Smooth muscle cell (in vitro differentiated cells): ENCODE measurements around the gene ARL13A. TPM values are rescaled to one million over a fixed set of nuclear protein-coding genes. Genes with fewer than 3 reads are reported as not detected.
"Not testable (repeated sequence)": the region's sequence is repeated elsewhere in the genome, so short reads cannot be mapped to it uniquely, and the experiment has no call there.

Experiments
- DNase-seq: peaks from one replicate; lab custom pipeline; 2025; ENCODE audit not compliant: unreplicated experiment; lab: John Stamatoyannopoulos, UW
- H2AFZ ChIP-seq: fragments of 200-600 bp; sonication (generic); 2 replicates; pipeline ENCODE4 v1.6.0; 2016; ENCODE audit warnings: antibody characterized with exemption, low read depth, mild to moderate bottlenecking
- H3F3A ChIP-seq: fragments of 200-600 bp; sonication (generic); 2 replicates; pipeline ENCODE4 v1.6.0; 2017; ENCODE audit warnings: antibody characterized with exemption, low read depth
- H3K27ac ChIP-seq: fragments of 200-600 bp; sonication (generic); 2 replicates; pipeline ENCODE4 v1.5.1; 2016; ENCODE audit warnings: low read depth, mild to moderate bottlenecking
- H3K27me3 ChIP-seq: fragments of 200-600 bp; sonication (generic); 2 replicates; pipeline ENCODE4 v1.6.1; 2016; ENCODE audit warnings: low read depth, mild to moderate bottlenecking
- H3K36me3 ChIP-seq: fragments of 200-600 bp; sonication (generic); 2 replicates; pipeline ENCODE4 v1.5.1; 2016; ENCODE audit warnings: low read depth
- H3K4me1 ChIP-seq: fragments of 200-600 bp; sonication (generic); 2 replicates; pipeline ENCODE4 v1.5.1; 2016; ENCODE audit warnings: low read depth
- H3K4me2 ChIP-seq: fragments of 200-600 bp; sonication (generic); 2 replicates; pipeline ENCODE4 v1.6.0; 2016; ENCODE audit warnings: mild to moderate bottlenecking
- H3K4me3 ChIP-seq: fragments of 200-600 bp; sonication (generic); 2 replicates; pipeline ENCODE4 v1.5.1; 2016; ENCODE audit warnings: mild to moderate bottlenecking
- H3K79me2 ChIP-seq: fragments of 200-600 bp; sonication (generic); 2 replicates; pipeline ENCODE4 v1.6.0; 2016; ENCODE audit warnings: low read depth, mild to moderate bottlenecking
- H3K9ac ChIP-seq: fragments of 200-600 bp; sonication (generic); 2 replicates; pipeline ENCODE4 v1.6.0; 2016; ENCODE audit warnings: low read depth
- H3K9me3 ChIP-seq: fragments of 200-600 bp; sonication (generic); replicated peaks from 2 replicates; pipeline ENCODE4 v1.5.1; 2016; ENCODE audit warnings: low read depth
- H4K20me1 ChIP-seq: fragments of 200-600 bp; sonication (generic); 2 replicates; pipeline ENCODE4 v1.6.0; 2016; ENCODE audit warnings: low read depth
- WGBS: methylation state at CpG from one replicate; pipeline ENCODE4 v1.1.7; 2016; ENCODE audit warnings: low lambda C conversion rate; 5-methylcytosine and 5-hydroxymethylcytosine counted together
- polyA plus RNA-seq: library from polyadenylated mRNA; unstranded; fragments of >200 nt; fragmentation: Nextera tagmentation; extraction: Ambion mirVana; gene quantifications from 2 replicates; pipeline ENCODE4 v1.2.1, GENCODE V29; 2016
- total RNA-seq: library from RNA; depleted of rRNA; stranded (reverse); fragments of >200 nt; gene quantifications from 2 replicates; pipeline ENCODE4 v1.2.3, GENCODE V29; 2014
- TF ChIP-seq, protein P1 (sequence below): fragments of 200-600 bp; sonication (generic); IDR thresholded peaks from 2 replicates; pipeline ENCODE4 v1.5.1; 2017; ENCODE audit warnings: borderline replicate concordance, mild to moderate bottlenecking, antibody characterized with exemption; ENCODE audit not compliant: insufficient read depth, poor library complexity, severe bottlenecking

ARL13A gene
- total and polyA plus RNA-seq, 2 experiments from 2014 or later, result not detected

DNA sequence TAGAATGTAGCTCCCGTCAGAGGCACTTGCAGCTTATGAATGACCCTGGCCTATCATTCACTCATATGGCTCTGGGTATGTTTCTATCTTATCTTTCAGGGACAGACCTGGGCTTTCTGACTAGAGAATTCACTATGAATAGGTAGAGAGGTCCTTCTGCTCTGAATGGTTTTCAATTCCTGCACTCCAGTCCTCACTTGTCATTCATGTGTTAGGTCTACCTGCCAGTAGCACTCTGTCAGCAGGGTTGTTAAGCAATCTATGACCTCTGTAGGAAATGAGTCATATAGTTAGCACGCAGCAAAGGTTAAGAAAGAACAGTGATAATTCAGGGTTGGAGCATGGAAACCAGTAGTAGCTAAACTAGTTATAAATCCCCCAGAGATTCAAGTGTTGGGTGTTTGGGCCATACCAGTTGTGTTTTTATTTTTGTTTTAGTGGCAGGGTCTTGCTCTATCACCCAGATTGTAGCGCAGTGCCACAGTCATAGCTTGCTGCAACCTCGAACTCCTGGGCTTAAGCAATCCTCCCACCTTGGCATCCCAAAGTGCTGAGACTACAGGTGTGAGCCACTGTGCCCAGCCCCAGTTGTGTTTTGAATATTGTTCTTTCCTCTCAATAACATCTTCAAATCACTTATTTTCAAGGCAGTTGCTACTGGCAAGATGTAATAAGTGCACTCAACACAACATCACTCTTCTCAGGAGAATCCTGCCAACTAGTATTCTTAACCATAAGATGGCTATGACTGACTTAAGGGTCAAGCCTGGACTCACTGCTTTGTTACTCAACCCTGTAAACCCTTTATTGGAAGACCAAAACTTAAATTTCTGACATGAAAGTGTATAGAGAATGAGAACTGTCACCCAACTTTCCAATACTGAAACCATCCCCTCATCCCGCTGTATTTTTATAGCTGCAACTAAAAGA, 25.1 kb downstream of the ARL13A start:
- H3F3A ChIP-seq, result no peaks in the 10 kb centered on the region
- H3K9me3 ChIP-seq, result peaks cover 4% of the 10 kb centered on the region
- H3K36me3 ChIP-seq, result no peaks in the 10 kb centered on the region
- no peak for DNase-seq
- no peak overlapping the region for H3K4me2 ChIP-seq
- H3K79me2 ChIP-seq, result no peaks in the 10 kb centered on the region
- no peak overlapping the region for H2AFZ ChIP-seq
- H3K4me3 ChIP-seq, result no peak overlapping the region
- H3K27me3 ChIP-seq, result no peaks in the 10 kb centered on the region
- H3K27ac ChIP-seq, result peak overlapping the region; percentile 77
- 73% methylated on average over 5 of the region's 5 CpGs for WGBS
- H4K20me1 ChIP-seq, result no peaks in the 10 kb centered on the region
- no peak overlapping the region for H3K9ac ChIP-seq
- H3K4me1 ChIP-seq, result no peaks in the 10 kb centered on the region
- TF ChIP-seq, protein P1, sequence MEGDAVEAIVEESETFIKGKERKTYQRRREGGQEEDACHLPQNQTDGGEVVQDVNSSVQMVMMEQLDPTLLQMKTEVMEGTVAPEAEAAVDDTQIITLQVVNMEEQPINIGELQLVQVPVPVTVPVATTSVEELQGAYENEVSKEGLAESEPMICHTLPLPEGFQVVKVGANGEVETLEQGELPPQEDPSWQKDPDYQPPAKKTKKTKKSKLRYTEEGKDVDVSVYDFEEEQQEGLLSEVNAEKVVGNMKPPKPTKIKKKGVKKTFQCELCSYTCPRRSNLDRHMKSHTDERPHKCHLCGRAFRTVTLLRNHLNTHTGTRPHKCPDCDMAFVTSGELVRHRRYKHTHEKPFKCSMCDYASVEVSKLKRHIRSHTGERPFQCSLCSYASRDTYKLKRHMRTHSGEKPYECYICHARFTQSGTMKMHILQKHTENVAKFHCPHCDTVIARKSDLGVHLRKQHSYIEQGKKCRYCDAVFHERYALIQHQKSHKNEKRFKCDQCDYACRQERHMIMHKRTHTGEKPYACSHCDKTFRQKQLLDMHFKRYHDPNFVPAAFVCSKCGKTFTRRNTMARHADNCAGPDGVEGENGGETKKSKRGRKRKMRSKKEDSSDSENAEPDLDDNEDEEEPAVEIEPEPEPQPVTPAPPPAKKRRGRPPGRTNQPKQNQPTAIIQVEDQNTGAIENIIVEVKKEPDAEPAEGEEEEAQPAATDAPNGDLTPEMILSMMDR, result no peak

DNA sequence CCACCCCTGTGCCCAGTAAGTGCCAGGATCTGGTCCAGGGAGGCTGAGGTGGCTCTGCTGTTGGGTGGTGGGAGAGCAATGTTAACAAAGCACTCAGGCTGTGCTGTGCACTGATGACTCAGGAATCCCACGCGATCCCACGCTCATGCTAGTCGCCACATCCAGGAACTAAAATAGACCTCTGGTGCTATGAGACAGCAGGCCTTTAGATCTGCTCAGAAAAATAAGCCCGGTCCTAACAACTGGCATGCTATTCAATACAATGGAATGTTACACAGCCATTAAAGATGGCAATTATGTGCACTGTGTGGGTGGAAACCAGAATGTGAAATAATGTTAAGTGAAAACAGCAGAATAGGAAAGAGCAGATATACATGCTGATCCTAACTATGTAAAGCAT, 26.0 kb downstream of the ARL13A start:
- Histone ChIP-seq H3K9ac (no peak overlapping the region), H3K27me3 (no peaks in the 10 kb centered on the region), H3K9me3 (peaks cover 4% of the 10 kb centered on the region), H3K36me3 (no peaks in the 10 kb centered on the region), H2AFZ (no peak overlapping the region), H3K27ac (peak overlapping the region; percentile 77), H3F3A (no peaks in the 10 kb centered on the region), H4K20me1 (no peaks in the 10 kb centered on the region), H3K4me3 (no peak overlapping the region), H3K79me2 (no peaks in the 10 kb centered on the region), H3K4me2 (no peak overlapping the region), H3K4me1 (no peaks in the 10 kb centered on the region)
- WGBS, result 43% methylated on average over 5 of the region's 5 CpGs
- no peak for DNase-seq
- TF ChIP-seq, protein P1, result no peak

DNA sequence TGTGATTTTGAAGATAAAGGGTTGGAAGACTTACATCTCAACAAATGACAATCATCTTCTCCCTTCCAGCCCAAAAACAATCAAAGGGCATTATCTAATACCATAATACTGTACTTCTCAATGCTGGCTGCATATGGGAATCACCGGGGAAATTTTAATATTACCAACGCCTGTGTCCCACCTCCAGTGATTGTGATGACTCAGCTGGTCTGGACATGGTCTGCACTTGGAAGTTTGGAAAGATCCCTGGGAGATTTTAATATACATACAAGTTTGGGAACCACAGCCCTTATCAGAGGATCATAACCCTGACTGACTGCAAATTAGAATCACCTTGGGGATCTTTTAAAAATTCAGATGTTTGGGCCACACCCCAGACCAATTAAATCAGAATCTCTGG, 29.9 kb downstream of the ARL13A start:
- H3K9me3 ChIP-seq, result peaks cover 4% of the 10 kb centered on the region
- WGBS, result 85% methylated on average over 2 of the region's 2 CpGs
- TF ChIP-seq, protein P1, result no peak

DNA sequence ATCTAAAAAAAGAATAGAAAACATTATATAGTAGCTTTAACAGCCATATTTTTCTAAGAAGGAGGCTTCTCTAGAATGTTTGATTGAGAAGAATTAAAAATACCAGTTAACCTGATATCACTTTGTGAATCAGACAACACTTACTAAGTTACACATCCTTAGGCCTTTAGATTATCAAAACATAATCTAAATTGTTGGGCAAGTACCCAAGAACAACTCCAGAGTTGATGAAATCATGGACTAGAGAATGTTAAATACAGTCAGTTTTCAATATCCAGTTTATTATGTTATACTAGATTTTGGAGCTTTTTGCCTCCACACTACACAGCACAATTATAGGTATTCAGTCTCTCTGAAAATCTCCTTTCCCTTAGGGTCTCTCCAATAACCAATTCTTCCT, 39.6 kb downstream of the ARL13A start:
- no peak overlapping the region for H3K4me2 ChIP-seq
- no peak for DNase-seq
- no peaks in the 10 kb centered on the region for H3K27me3 ChIP-seq
- no peak overlapping the region for H3K4me3 ChIP-seq
- no peaks in the 10 kb centered on the region for H3K36me3 ChIP-seq
- TF ChIP-seq, protein P1, result no peak
- H4K20me1 ChIP-seq, result no peaks in the 10 kb centered on the region
- no peaks in the 10 kb centered on the region for H3K79me2 ChIP-seq
- no peaks in the 10 kb centered on the region for H3K9me3 ChIP-seq
- H3K27ac ChIP-seq, result no peak overlapping the region
- no peaks in the 10 kb centered on the region for H3F3A ChIP-seq
- no peak overlapping the region for H2AFZ ChIP-seq
- H3K4me1 ChIP-seq, result no peaks in the 10 kb centered on the region
- no peak overlapping the region for H3K9ac ChIP-seq

More for the DNA sequence above, 29.9 kb downstream of the ARL13A start:
- no peak for DNase-seq
- no peak overlapping the region for H3K27ac ChIP-seq
- no peaks in the 10 kb centered on the region for H3K79me2 ChIP-seq
- H3F3A ChIP-seq, result no peaks in the 10 kb centered on the region
- no peak overlapping the region for H3K4me2 ChIP-seq
- no peaks in the 10 kb centered on the region for H3K4me1 ChIP-seq
- H2AFZ ChIP-seq, result no peak overlapping the region
- H3K9ac ChIP-seq, result no peak overlapping the region
- no peaks in the 10 kb centered on the region for H4K20me1 ChIP-seq
- H3K27me3 ChIP-seq, result no peaks in the 10 kb centered on the region
- no peak overlapping the region for H3K4me3 ChIP-seq
- H3K36me3 ChIP-seq, result no peaks in the 10 kb centered on the region

DNA sequence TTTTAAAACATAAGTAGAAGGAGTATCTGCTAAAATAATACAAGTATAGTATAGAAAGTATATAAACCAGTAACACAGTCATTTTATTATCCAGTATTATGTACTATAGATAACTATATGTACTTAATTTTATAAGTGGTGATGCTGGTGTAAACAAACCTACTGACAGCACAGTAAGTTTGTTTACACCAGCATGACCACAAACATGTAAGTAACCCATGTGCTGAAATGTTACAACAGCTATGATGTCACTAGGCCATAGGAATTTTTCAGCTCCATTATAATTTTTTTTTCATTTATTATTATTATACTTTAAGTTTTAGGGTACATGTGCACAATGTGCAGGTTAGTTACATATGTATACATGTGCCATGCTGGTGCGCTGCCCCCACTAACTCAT, 42.5 kb downstream of the ARL13A start:
- not testable (repeated sequence) for H3K4me2 ChIP-seq, H3K4me1 ChIP-seq, H3K9ac ChIP-seq, DNase-seq, H3F3A ChIP-seq, H3K36me3 ChIP-seq, H3K4me3 ChIP-seq, H2AFZ ChIP-seq, H3K9me3 ChIP-seq, H3K27me3 ChIP-seq, H4K20me1 ChIP-seq, H3K79me2 ChIP-seq, H3K27ac ChIP-seq
- 100% methylated on average over 1 of the region's 1 CpG for WGBS
